Gastroesophageal sphincter (tissue), 4 donors: ENCODE measurements around the gene SLC43A1. TPM values are rescaled to one million over a fixed set of nuclear protein-coding genes. Genes with fewer than 3 reads are reported as not detected.

Experiments used
- ATAC-seq: fragments of 150-250 bp; one replicate; pipeline ENCODE4 v1.9.1; 2016; ENCODE audit warnings: mild to moderate bottlenecking, moderate library complexity
- H3K27ac ChIP-seq, 4 donors: fragments of 200-600 bp; sonication (generic) in 3 of 4; 1 replicate in 3 of 4; 2 replicates in 1 of 4; pipeline ENCODE4 v1.5.1; 2016 to 2019
- H3K27me3 ChIP-seq: fragments of 200-600 bp; sonication (generic); one replicate; pipeline ENCODE4 v1.5.1; 2019
- H3K36me3 ChIP-seq, 2 donors: fragments of 200-600 bp; sonication (generic); one replicate each; pipeline ENCODE4 v1.5.1; 2019; ENCODE audit warnings: control low read depth in 1 of 2
- H3K4me1 ChIP-seq, 3 donors: fragments of 200-600 bp; sonication (generic); 1 replicate in 2 of 3; 2 replicates in 1 of 3; pipeline ENCODE4 v1.5.1; 2016 to 2019; ENCODE audit warnings: control low read depth in 2 of 3
- H3K4me3 ChIP-seq, 2 donors: fragments of 200-600 bp; sonication (generic); one replicate each; pipeline ENCODE4 v1.5.1; 2019; ENCODE audit warnings: mild to moderate bottlenecking in 1 of 2, moderate library complexity in 1 of 2
- H3K9me3 ChIP-seq, 3 donors: fragments of 200-600 bp; sonication (generic); one replicate each; pipeline ENCODE4 v1.5.1; 2017 to 2019; ENCODE audit warnings: control low read depth in 2 of 3
- EP300 ChIP-seq: sonication (generic); formaldehyde crosslinking; IDR thresholded peaks from one replicate; pipeline ENCODE4 v1.6.1; 2017; ENCODE audit warnings: antibody characterized with exemption, mild to moderate bottlenecking
- POLR2A ChIP-seq, 2 donors: fragments of 450-650 bp; IDR thresholded peaks; one replicate each; pipeline ENCODE4 v1.6.1; 2017; ENCODE audit warnings: antibody characterized with exemption in 2 of 2, mild to moderate bottlenecking in 2 of 2, moderate library complexity in 1 of 2
- POLR2AphosphoS5 ChIP-seq: sonication (generic); formaldehyde crosslinking; IDR thresholded peaks from one replicate; pipeline ENCODE4 v1.6.1; 2017; ENCODE audit warnings: antibody characterized with exemption
- WGBS, 2 donors: methylation state at CpG; one replicate each; pipeline ENCODE4 v1.1.5; 2018; ENCODE audit warnings: low coverage in 1 of 2; 5-methylcytosine and 5-hydroxymethylcytosine counted together
- total RNA-seq, 4 donors: library from RNA; depleted of rRNA; stranded (reverse); fragments of >200 nt; gene quantifications; one replicate each; pipeline ENCODE4 v1.1.0, GENCODE V29; 2016
- TF ChIP-seq, protein P1 (sequence below), 4 experiments: fragments of 200-600 bp in 2 of 4; fragments of 450-650 bp in 2 of 4; sonication (generic) in 1 of 4; IDR thresholded peaks; one replicate each; pipeline ENCODE4 v1.5.1; 2017 to 2019; ENCODE audit warnings: antibody characterized with exemption in 4 of 4, mild to moderate bottlenecking in 2 of 4, moderate library complexity in 2 of 4

The SLC43A1 gene
- total RNA-seq, 4 donors from 2014 or later, result 14.8 to 36.6 (median 19.7) TPM

DNA sequence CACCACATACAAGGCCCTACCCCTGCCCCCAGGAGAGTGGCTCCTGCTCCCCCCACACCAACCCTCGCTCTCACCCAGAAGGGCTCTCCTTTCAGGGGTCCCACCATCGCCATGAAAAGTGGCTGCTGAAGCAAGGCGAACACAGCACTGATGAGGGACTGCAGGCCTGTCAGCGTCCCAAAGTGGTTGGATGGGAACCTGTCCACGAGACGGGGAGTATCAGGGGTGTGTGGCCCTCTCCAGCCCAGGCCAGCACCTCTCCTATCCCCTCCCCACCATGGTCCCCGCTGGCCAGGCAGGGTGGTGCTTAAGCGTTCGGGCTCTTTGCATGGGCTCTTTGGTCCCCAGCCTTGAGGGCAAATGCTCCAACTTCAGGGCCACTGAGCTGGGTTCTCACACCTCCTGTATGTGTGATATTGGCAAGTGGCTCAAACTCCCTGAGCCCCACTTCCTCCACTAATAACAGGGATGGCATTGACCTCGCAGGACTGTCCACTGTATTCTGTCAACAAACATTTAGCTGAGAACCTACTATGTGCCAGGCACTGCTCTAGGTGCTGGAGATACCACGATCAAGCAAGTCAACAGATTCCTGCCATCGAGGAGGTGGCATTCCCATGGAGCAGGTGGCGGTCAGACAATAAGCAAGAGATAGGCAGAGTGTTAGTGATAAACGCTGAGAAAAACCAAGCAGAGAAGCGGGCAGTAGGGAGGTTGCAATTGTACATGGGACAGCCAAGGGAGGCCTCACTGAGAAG, 28.3 kb downstream of the SLC43A1 start:
- no peak overlapping the region for H3K4me3 ChIP-seq
- no peak overlapping the region for H3K27ac ChIP-seq
- no peak for ATAC-seq
- H3K36me3 ChIP-seq, result peaks cover 3 to 87% of the 10 kb centered on the region in 2 donors
- peaks cover 0 to 17% (median 12%) of the 10 kb centered on the region in 3 donors for H3K4me1 ChIP-seq
- peaks cover 23% of the 10 kb centered on the region for H3K27me3 ChIP-seq
- WGBS, 2 donors, result 90 to 95% methylated on average over 4 to 7 of the region's 15 CpGs
- TF ChIP-seq POLR2AphosphoS5 (no peak), EP300 (no peak)
- H3K9me3 ChIP-seq, result no peaks in the 10 kb centered on the region

DNA sequence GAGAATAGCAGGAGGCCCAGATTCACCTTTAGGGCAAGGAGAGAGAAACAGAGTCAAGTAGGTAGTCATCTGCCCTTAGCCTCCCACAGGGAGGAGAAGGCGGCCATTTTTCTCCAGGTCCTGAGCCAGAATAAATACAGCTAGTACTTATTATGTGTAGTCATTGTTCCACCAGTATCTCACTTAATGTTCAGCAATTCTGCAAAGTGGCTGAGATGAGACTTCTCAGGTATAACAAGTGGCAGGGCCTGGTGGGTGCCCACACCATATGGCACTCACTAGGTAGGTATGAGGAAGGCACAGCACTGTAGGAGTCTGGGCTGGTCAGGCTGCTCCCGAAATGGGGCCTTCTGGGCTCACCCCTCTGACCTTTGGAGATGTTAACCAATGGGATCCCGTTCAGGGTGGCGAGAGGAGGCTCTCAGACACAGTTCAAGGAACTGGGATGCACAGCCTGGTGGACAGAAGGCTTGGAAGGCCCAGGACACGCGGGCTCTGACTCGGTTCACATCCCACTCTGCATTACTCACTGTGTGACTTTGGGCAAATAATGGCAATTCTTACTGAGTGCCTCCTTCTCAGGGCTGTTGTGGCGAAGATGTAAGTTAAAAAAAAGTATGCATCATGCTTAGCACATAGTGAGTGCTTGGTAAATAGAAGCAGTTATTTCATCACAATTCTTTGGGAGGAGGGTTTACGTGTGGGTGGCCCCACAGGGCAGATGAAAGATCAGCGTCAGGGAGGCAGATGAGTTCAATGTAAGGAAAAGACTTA, 30.1 kb downstream of the SLC43A1 start:
- no peak for ATAC-seq
- H3K36me3 ChIP-seq, result peaks cover 3 to 73% of the 10 kb centered on the region in 2 donors
- 89 to 91% methylated on average over 3 to 7 of the region's 10 CpGs for WGBS, 2 donors

DNA sequence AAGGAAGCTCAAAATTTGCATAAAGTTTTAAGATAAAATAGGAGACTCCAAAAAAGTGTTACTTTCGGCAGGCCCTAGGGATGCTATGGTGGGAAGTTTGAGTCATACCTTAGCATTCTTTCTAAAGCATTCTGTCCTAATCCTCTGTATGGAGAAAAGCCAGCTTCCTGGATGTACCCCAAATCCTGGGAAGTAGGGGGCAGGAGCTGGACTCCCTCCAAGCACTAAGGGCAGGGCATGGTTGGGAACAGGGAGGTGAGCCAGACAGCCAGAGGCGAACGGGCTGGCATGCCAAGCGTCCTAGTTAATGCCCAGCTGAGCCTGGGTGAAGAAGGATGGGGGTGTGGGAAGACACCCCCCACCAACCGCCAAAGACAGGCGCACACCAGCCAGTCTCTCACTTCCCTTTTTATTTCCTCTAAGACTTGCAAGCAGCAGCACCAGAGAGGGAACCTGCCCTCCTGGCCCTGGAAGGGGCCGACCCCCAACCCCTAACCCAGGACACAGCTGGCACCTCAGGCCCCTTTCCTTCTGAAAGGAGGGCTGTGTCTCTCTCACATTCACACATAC, 31.3 kb downstream of the SLC43A1 start:
- Histone ChIP-seq H3K27me3 (peaks cover 47% of the 10 kb centered on the region), H3K9me3 (no peaks in the 10 kb centered on the region), H3K4me3 (no peak overlapping the region), H3K27ac (no peak overlapping the region), H3K36me3 (peaks cover 3 to 61% of the 10 kb centered on the region in 2 donors), H3K4me1 (peaks cover 0 to 19% (median 12%) of the 10 kb centered on the region in 3 donors)
- 68 to 82% methylated on average over 3 to 6 of the region's 7 CpGs for WGBS, 2 donors
- TF ChIP-seq EP300, result no peak
- TF ChIP-seq, protein P1, sequence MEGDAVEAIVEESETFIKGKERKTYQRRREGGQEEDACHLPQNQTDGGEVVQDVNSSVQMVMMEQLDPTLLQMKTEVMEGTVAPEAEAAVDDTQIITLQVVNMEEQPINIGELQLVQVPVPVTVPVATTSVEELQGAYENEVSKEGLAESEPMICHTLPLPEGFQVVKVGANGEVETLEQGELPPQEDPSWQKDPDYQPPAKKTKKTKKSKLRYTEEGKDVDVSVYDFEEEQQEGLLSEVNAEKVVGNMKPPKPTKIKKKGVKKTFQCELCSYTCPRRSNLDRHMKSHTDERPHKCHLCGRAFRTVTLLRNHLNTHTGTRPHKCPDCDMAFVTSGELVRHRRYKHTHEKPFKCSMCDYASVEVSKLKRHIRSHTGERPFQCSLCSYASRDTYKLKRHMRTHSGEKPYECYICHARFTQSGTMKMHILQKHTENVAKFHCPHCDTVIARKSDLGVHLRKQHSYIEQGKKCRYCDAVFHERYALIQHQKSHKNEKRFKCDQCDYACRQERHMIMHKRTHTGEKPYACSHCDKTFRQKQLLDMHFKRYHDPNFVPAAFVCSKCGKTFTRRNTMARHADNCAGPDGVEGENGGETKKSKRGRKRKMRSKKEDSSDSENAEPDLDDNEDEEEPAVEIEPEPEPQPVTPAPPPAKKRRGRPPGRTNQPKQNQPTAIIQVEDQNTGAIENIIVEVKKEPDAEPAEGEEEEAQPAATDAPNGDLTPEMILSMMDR (IDR thresholded peaks at IDR 0.05), result no peak
- TF ChIP-seq POLR2A (IDR thresholded peaks at IDR 0.05), result no peak
- TF ChIP-seq POLR2AphosphoS5, result no peak
- ATAC-seq, result no peak

More for the DNA sequence above, 30.1 kb downstream of the SLC43A1 start:
- no peak overlapping the region for H3K4me3 ChIP-seq
- H3K27ac ChIP-seq, result no peak overlapping the region
- H3K9me3 ChIP-seq, result no peaks in the 10 kb centered on the region
- TF ChIP-seq, protein P1 (IDR thresholded peaks at IDR 0.05), result no peak
- TF ChIP-seq POLR2AphosphoS5 (no peak), POLR2A (IDR thresholded peaks at IDR 0.05) (no peak), EP300 (no peak)
- H3K4me1 ChIP-seq, result peaks cover 0 to 19% (median 12%) of the 10 kb centered on the region in 3 donors
- H3K27me3 ChIP-seq, result peaks cover 38% of the 10 kb centered on the region

GRCh38 chr11:57483562-57483918, 32.0 kb downstream of the SLC43A1 start:
- H3K36me3 ChIP-seq, result peaks cover 3 to 54% of the 10 kb centered on the region in 2 donors
- H3K4me1 ChIP-seq, result peaks cover 0 to 19% (median 12%) of the 10 kb centered on the region in 3 donors
- H3K9me3 ChIP-seq, result no peaks in the 10 kb centered on the region
- no peak for ATAC-seq
- TF ChIP-seq, protein P1 (IDR thresholded peaks at IDR 0.05), result no peak
- TF ChIP-seq POLR2AphosphoS5, result no peak
- TF ChIP-seq EP300, result no peak
- TF ChIP-seq POLR2A (IDR thresholded peaks at IDR 0.05), result no peak
- H3K4me3 ChIP-seq, result no peak overlapping the region
- no peak overlapping the region for H3K27ac ChIP-seq
- WGBS, 2 donors, result 0 to 43% methylated on average over 1 to 3 of the region's 3 CpGs
- peaks cover 48% of the 10 kb centered on the region for H3K27me3 ChIP-seq
